Astrocyte (in vitro differentiated cells and primary cell): ENCODE results near the gene HEXD. TPM values are rescaled to one million over a fixed set of nuclear protein-coding genes. Genes with fewer than 3 reads are reported as not detected.

Experiments
- DNase-seq: peaks from one replicate; pipeline ENCODE4 v3.0.0-alpha.2; 2010; ENCODE audit warnings: low read depth
- FAIRE-seq: peaks from 2 replicates; lab custom pipeline; 2011; peaks lifted over from hg19 to GRCh38; lab: Jason Lieb, UNC
- H2AFZ ChIP-seq: 2 replicates; pipeline ENCODE4 v1.6.0; 2012; ENCODE audit warnings: low read depth, low read length, inconsistent platforms
- H3K27ac ChIP-seq: 2 replicates; pipeline ENCODE4 v1.5.1; 2011; ENCODE audit warnings: low read depth, low read length, inconsistent platforms
- H3K27me3 ChIP-seq: 2 replicates; pipeline ENCODE4 v1.6.0; 2011; ENCODE audit warnings: low read length, inconsistent platforms; ENCODE audit not compliant: insufficient read depth
- H3K36me3 ChIP-seq: 2 replicates; pipeline ENCODE4 v1.5.1; 2011; ENCODE audit warnings: low read length, inconsistent platforms; ENCODE audit not compliant: insufficient read depth
- H3K4me1 ChIP-seq: 2 replicates; pipeline ENCODE4 v1.5.1; 2011; ENCODE audit warnings: low read length, inconsistent platforms; ENCODE audit not compliant: insufficient read depth
- H3K4me2 ChIP-seq: 2 replicates; pipeline ENCODE4 v1.6.0; 2012; ENCODE audit warnings: low read length, inconsistent platforms
- H3K4me3 ChIP-seq: 2 replicates; pipeline ENCODE4 v1.5.1; 2011; ENCODE audit warnings: low read depth, mild to moderate bottlenecking, low read length, inconsistent platforms; ENCODE audit not compliant: insufficient read depth
- H3K79me2 ChIP-seq: 2 replicates; pipeline ENCODE4 v1.6.0; 2012; ENCODE audit warnings: mild to moderate bottlenecking, low read length, inconsistent platforms; ENCODE audit not compliant: insufficient read depth
- H3K9ac ChIP-seq: 2 replicates; pipeline ENCODE4 v1.6.0; 2012; ENCODE audit warnings: mild to moderate bottlenecking, low read length, inconsistent platforms
- H3K9me3 ChIP-seq: 2 replicates; pipeline ENCODE4 v1.5.1; 2012; ENCODE audit warnings: low read depth, mild to moderate bottlenecking, low read length, inconsistent platforms; ENCODE audit not compliant: insufficient read depth
- H4K20me1 ChIP-seq: 2 replicates; pipeline ENCODE4 v1.6.0; 2012; ENCODE audit warnings: low read length, inconsistent platforms; ENCODE audit not compliant: insufficient read depth
- H3K27ac Mint-ChIP-seq: one replicate; pipeline ENCODE4 v1.8.0; 2021; ENCODE audit warnings: mild to moderate bottlenecking, mixed read lengths; ENCODE audit not compliant: unreplicated experiment
- H3K27me3 Mint-ChIP-seq: one replicate; pipeline ENCODE4 v1.8.0; 2021; ENCODE audit warnings: low read depth, mixed read lengths; ENCODE audit not compliant: unreplicated experiment
- H3K36me3 Mint-ChIP-seq: one replicate; pipeline ENCODE4 v1.8.0; 2021; ENCODE audit warnings: low read depth, mixed read lengths; ENCODE audit not compliant: unreplicated experiment
- H3K4me1 Mint-ChIP-seq: one replicate; pipeline ENCODE4 v1.8.0; 2021; ENCODE audit warnings: low read depth, mixed read lengths; ENCODE audit not compliant: unreplicated experiment
- H3K4me3 Mint-ChIP-seq: one replicate; pipeline ENCODE4 v1.8.0; 2021; ENCODE audit warnings: mild to moderate bottlenecking, moderate library complexity, mixed read lengths; ENCODE audit not compliant: unreplicated experiment
- H3K9me3 Mint-ChIP-seq: one replicate; pipeline ENCODE4 v1.8.0; 2021; ENCODE audit warnings: mild to moderate bottlenecking, mixed read lengths; ENCODE audit not compliant: unreplicated experiment
- CTCF ChIP-seq: IDR thresholded peaks from 2 replicates; pipeline ENCODE4 v1.5.1; 2011; ENCODE audit warnings: low read depth, mild to moderate bottlenecking, inconsistent platforms, low read length, moderate library complexity; ENCODE audit not compliant: insufficient read depth
- EZH2 ChIP-seq: IDR thresholded peaks from 2 replicates; pipeline ENCODE4 v1.6.1; 2012; ENCODE audit warnings: mild to moderate bottlenecking, low read length, inconsistent platforms; ENCODE audit not compliant: insufficient read depth
- total RNA-seq: library from RNA; stranded (reverse); gene quantifications from 2 replicates; pipeline ENCODE4 v1.2.1, GENCODE V29; 2021

Gene HEXD
- total RNA-seq, 1 donor from 2014 or later: 11.1 TPM

DNA sequence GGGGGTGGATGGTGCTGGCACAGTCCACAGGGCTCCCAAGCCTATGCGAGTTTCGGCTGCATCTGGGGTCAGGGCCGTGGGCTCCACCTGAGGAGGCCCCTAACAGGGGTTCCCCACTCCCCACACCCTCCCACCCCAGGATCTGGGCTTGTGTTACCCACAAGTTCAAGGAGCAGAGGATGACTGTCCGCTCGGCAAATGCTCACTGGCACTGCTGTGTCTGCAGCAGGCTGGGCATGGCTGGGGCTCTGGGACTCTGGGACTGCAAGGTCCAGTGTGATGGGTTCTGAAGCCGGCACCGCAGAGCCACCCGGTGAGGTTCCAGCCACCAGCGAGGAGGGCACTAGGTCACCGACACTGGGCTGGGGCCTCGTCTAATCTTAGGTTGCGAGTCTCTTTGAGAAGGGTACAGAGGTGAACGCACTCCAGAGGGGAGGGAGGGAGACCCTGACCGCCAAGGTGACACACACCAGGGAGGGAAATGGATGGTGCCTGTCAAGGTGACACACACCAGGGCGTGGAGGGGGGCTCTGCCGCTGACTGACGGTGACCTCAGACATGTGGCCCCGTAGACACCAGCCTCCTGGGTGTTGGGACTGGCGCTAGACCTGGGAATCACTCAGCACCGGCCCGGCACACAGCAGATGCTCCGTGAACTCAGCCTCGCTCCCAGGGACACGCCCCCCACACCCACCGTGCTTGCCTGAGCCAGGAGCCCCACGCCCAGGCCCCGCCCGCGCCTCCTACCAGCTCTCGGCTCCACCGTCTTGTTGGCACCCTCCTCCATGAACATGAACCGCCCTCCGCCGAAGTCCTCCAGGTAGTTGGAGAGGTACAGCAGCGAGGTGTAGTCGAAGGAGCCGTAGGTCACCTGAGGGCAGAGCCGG lies 20.5 kb upstream of the HEXD start:
- Histone ChIP-seq H3K27ac (no peak overlapping the region), H3K4me1 (peaks cover 6% of the 10 kb centered on the region), H3K4me3 (no peak overlapping the region), H3K27me3 (no peaks in the 10 kb centered on the region), H4K20me1 (peaks cover 5% of the 10 kb centered on the region), H2AFZ (no peak overlapping the region), H3K9me3 (no peaks in the 10 kb centered on the region), H3K4me2 (no peak overlapping the region), H3K36me3 (peaks cover 3% of the 10 kb centered on the region), H3K9ac (no peak overlapping the region), H3K79me2 (no peaks in the 10 kb centered on the region)
- Mint-ChIP-seq H3K9me3 (no peaks in the 10 kb centered on the region), H3K27me3 (no peaks in the 10 kb centered on the region), H3K4me3 (no peak overlapping the region), H3K36me3 (peaks cover 6% of the 10 kb centered on the region), H3K4me1 (peaks cover 3% of the 10 kb centered on the region), H3K27ac (no peak overlapping the region)
- FAIRE-seq (no peak), DNase-seq (no peak)
- TF ChIP-seq EZH2 (no peak), CTCF (no peak)

- Histone ChIP-seq H3K79me2 (no peaks in the 10 kb centered on the region), H3K4me2 (no peak overlapping the region), H4K20me1 (peaks cover 5% of the 10 kb centered on the region), H3K36me3 (peaks cover 3% of the 10 kb centered on the region), H3K9me3 (no peaks in the 10 kb centered on the region), H3K27ac (no peak overlapping the region), H3K4me3 (no peak overlapping the region), H2AFZ (no peak overlapping the region), H3K4me1 (peaks cover 6% of the 10 kb centered on the region), H3K9ac (no peak overlapping the region), H3K27me3 (no peaks in the 10 kb centered on the region)
- Mint-ChIP-seq H3K4me3 (no peak overlapping the region), H3K27me3 (no peaks in the 10 kb centered on the region), H3K36me3 (peaks cover 3% of the 10 kb centered on the region), H3K4me1 (peaks cover 5% of the 10 kb centered on the region), H3K9me3 (no peaks in the 10 kb centered on the region), H3K27ac (no peak overlapping the region)
- DNase-seq: peak; percentile 25
- no peak for TF ChIP-seq CTCF
- no peak for TF ChIP-seq EZH2
- FAIRE-seq: no peak
Observed at GRCh38 chr17:82399041-82399441, 19.1 kb upstream of the HEXD start.

DNA sequence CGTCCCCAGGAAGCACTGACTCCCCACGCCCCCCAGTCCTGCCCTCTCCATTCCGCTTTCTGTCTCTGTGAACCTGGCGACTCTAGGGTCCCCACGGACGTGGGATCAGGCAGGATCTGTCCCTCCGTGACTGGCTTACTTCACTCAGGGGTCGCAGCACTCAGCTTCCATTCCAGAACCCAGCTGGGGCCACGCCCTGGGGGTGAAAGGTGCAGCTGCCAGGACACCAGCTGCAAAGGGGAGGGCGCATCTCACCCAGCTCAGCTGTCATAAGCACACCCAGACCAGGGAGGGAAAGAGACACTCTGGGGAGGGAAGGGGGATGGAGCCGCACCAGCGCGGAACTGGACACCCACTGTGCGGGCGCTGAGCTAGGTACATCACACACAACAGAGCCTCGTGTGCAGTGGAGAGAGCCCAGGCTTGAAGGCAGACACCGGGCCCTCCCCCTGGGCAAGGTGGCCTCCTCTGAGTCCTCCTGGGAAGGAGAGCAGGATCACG lies 18.5 kb upstream of the HEXD start:
- Histone ChIP-seq H3K4me1 (peaks cover 6% of the 10 kb centered on the region), H3K79me2 (no peaks in the 10 kb centered on the region), H3K4me2 (no peak overlapping the region), H3K4me3 (no peak overlapping the region), H3K27me3 (no peaks in the 10 kb centered on the region), H2AFZ (no peak overlapping the region), H3K27ac (no peak overlapping the region), H3K9ac (no peak overlapping the region), H4K20me1 (peaks cover 5% of the 10 kb centered on the region), H3K36me3 (peaks cover 3% of the 10 kb centered on the region), H3K9me3 (no peaks in the 10 kb centered on the region)
- FAIRE-seq (no peak), DNase-seq (no peak)
- Mint-ChIP-seq H3K4me3 (no peak overlapping the region), H3K4me1 (peaks cover 5% of the 10 kb centered on the region), H3K27ac (no peak overlapping the region), H3K27me3 (no peaks in the 10 kb centered on the region), H3K36me3 (no peaks in the 10 kb centered on the region), H3K9me3 (no peaks in the 10 kb centered on the region)
- TF ChIP-seq EZH2: no peak
- TF ChIP-seq CTCF: no peak
